GM04504 (cell line): ENCODE results near the gene DMKN.

Experiments used
- DNase-seq: peaks from one replicate; pipeline ENCODE4 v3.0.0-alpha.2; 2012; ENCODE audit warnings: low read depth

The DMKN gene

GRCh38 chr19:35549174-35549788 is 35.8 kb upstream of the DMKN start:
- peak; percentile 29 for DNase-seq

GRCh38 chr19:35546532-35546931 is 33.1 kb upstream of the DMKN start:
- DNase-seq = no peak

- DNase-seq = no peak
These were observed 32.5 kb upstream of the DMKN start for GRCh38 chr19:35545855-35546381.

- DNase-seq = peak; percentile 70
These were observed 31.8 kb upstream of the DMKN start, which contains the start of gene TMEM147 for GRCh38 chr19:35545001-35545854. Gene TMEM147, plus strand, starts transcription at chr19:35545626. Its CDS starts 114 bp downstream, at chr19:35545740.

GRCh38 chr19:35544110-35544802 is 30.8 kb upstream of the DMKN start:
- DNase-seq = no peak

GRCh38 chr19:35543280-35544109 is 30.0 kb upstream of the DMKN start:
- no peak for DNase-seq

- DNase-seq = no peak
These were observed 28.8 kb upstream of the DMKN start for GRCh38 chr19:35542209-35542608.

- DNase-seq = no peak
These were observed 27.0 kb upstream of the DMKN start for GRCh38 chr19:35540356-35540927.

- DNase-seq = no peak
These were observed 26.4 kb upstream of the DMKN start for GRCh38 chr19:35539850-35540249.

GRCh38 chr19:35539314-35539713 is 25.9 kb upstream of the DMKN start:
- DNase-seq = no peak

- DNase-seq = no peak
These were observed 21.5 kb upstream of the DMKN start for GRCh38 chr19:35534803-35535480.

GRCh38 chr19:35533822-35534392 is 20.5 kb upstream of the DMKN start:
- DNase-seq = no peak

- no peak for DNase-seq
These were observed 19.9 kb upstream of the DMKN start, which contains the start of gene GAPDHS for GRCh38 chr19:35533201-35533821. Gene GAPDHS, plus strand, starts transcription at chr19:35533456. Its CDS starts 72 bp downstream, at chr19:35533528.

GRCh38 chr19:35531291-35531690 is 17.8 kb upstream of the DMKN start:
- DNase-seq = no peak

GRCh38 chr19:35529241-35530218 is 16.1 kb upstream of the DMKN start:
- no peak for DNase-seq

- peak; percentile 64 for DNase-seq
These were observed 15.0 kb upstream of the DMKN start, which contains the start of gene SBSN for GRCh38 chr19:35528218-35529038. Gene SBSN, minus strand, starts transcription at chr19:35528311. Its CDS starts 30 bp downstream, at chr19:35528281.

- DNase-seq = no peak
These were observed 12.4 kb upstream of the DMKN start for GRCh38 chr19:35525873-35526272.
